Activated CD8-positive, alpha-beta memory T cell treated with anti-CD3 and anti-CD28 coated beads, Interleukin-2, amount 50 U/mL, for 24 hours (primary cell): Measurements from ENCODE around the gene DHX57.

Source experiments
- DNase-seq: peaks from one replicate; pipeline ENCODE4 v3.0.0-alpha.2; 2020; ENCODE audit errors: extremely low read depth

The DHX57 gene

GRCh38 chr2:38750011-38750890 lies 125.5 kb downstream of the DHX57 start:
- peak; percentile 6 for DNase-seq

- DNase-seq: no peak
Measured at GRCh38 chr2:38748943-38749804, 126.6 kb downstream of the DHX57 start.

GRCh38 chr2:38748391-38748790 lies 127.3 kb downstream of the DHX57 start:
- DNase-seq: no peak

- DNase-seq: no peak
Measured at GRCh38 chr2:38747819-38748218, 127.9 kb downstream of the DHX57 start.
